ENCODE results near the gene RUNX3. TPM values are rescaled to one million over a fixed set of nuclear protein-coding genes. Genes with fewer than 3 reads are reported as not detected.
"Not testable (repeated sequence)": the region's sequence is repeated elsewhere in the genome, so short reads cannot be mapped to it uniquely, and the experiment has no call there.

RUNX3 gene
- total RNA-seq, 1 experiment from 2014 or later, result 22.6 TPM

DNA sequence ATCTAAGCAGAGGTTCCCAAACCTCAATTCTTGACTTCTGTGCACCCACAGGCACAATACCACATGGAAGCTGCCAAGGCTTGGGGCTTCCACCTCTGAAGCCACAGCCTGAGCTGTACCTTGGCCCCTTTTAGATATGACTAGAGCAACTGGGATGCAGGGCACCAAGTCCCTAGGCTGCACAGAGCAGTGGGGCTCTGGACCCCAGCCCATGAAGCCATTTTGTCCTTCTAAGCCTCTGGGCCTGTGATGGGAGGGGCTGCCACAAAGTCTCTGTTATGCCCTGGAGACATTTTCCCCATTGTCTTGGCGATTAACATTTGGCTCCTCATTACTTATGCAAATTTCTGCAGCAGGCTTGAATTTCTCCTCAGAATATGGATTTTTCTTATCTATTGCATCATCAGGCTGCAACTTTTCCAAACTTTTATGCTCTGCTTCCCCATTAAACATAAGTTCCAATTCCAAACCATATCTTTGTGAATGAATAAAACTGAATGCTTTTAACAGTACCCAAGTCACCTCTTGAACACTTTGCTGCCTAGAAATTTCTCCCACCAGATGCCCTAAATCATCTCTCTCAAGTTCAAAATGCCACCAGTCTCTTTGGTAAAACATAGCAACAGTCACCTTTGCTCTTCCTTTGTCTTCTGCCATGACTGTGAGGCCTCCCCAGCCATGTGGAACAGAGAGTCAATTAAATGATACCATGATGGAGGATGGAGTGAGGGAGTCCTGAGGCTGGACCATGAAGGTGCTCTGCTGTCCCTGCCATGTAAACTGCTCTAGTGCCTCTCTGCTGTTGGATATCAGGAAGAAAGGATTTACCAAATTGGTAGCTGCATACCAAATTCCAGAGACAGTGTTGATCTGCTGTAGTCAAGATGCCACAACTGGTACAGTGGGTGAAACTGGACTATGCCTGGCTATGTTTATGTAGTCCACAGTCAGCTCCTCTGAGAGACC is 37.6 kb downstream of the RUNX3 start (continued):
- TF ChIP-seq, protein P1, sequence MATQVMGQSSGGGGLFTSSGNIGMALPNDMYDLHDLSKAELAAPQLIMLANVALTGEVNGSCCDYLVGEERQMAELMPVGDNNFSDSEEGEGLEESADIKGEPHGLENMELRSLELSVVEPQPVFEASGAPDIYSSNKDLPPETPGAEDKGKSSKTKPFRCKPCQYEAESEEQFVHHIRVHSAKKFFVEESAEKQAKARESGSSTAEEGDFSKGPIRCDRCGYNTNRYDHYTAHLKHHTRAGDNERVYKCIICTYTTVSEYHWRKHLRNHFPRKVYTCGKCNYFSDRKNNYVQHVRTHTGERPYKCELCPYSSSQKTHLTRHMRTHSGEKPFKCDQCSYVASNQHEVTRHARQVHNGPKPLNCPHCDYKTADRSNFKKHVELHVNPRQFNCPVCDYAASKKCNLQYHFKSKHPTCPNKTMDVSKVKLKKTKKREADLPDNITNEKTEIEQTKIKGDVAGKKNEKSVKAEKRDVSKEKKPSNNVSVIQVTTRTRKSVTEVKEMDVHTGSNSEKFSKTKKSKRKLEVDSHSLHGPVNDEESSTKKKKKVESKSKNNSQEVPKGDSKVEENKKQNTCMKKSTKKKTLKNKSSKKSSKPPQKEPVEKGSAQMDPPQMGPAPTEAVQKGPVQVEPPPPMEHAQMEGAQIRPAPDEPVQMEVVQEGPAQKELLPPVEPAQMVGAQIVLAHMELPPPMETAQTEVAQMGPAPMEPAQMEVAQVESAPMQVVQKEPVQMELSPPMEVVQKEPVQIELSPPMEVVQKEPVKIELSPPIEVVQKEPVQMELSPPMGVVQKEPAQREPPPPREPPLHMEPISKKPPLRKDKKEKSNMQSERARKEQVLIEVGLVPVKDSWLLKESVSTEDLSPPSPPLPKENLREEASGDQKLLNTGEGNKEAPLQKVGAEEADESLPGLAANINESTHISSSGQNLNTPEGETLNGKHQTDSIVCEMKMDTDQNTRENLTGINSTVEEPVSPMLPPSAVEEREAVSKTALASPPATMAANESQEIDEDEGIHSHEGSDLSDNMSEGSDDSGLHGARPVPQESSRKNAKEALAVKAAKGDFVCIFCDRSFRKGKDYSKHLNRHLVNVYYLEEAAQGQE (IDR thresholded peaks at IDR 0.05; ENCODE audit: low read depth), result no peak
- no peak for TF ChIP-seq POLR2A (IDR thresholded peaks at IDR 0.05; ENCODE audit: borderline replicate concordance, extremely low read depth, insufficient read depth, insufficient read length)

- H3K4me2 ChIP-seq (ENCODE audit: low read length); intact Hi-C loops (cut with micrococcal nuclease); DNase-seq (ENCODE audit: low read depth, low spot score); H2AFZ ChIP-seq (ENCODE audit: low read depth, low read length, poor library complexity, severe bottlenecking); H3K27me3 ChIP-seq (ENCODE audit: insufficient read depth, low read length); H3K36me3 ChIP-seq (ENCODE audit: control insufficient read depth in 1 of 2, insufficient read depth in 2 of 2, low read length in 2 of 2); BruUV-seq (replicated peaks); H3K9me3 ChIP-seq (ENCODE audit: control insufficient read depth in 1 of 2, insufficient read depth in 1 of 2, low read depth in 1 of 2, low read length in 2 of 2); H3K27ac ChIP-seq (ENCODE audit: low read depth, low read length); ATAC-seq; H4K20me1 ChIP-seq (ENCODE audit: insufficient read depth); H3K9ac ChIP-seq (ENCODE audit: low read length); CTCF ChIA-PET; H3K4me3 ChIP-seq (replicated peaks in 1 of 2; ENCODE audit: low read depth in 1 of 2, low read length in 2 of 2); POLR2A ChIA-PET; H3K79me2 ChIP-seq (ENCODE audit: insufficient read depth, low read length); H3K4me1 ChIP-seq (ENCODE audit: control insufficient read depth in 1 of 2, insufficient read depth in 2 of 2, low read length in 2 of 2); H3K9me2 ChIP-seq (ENCODE audit: insufficient read depth); RAD21 ChIA-PET (ENCODE audit: low non-redundant PET in 1 of 2, low total read pairs in 2 of 2, uncharacterized antibody in 2 of 2, unreplicated experiment in 2 of 2): not testable (repeated sequence)
Measured at GRCh38 chr1:24891367-24891766, 38.7 kb downstream of the RUNX3 start.
